C4-2B (cell line): ENCODE measurements around the gene AP2A2.

Experiments
- ZFX ChIP-seq: fragments of 450-650 bp; IDR thresholded peaks from 2 replicates; pipeline ENCODE4 v1.6.1; 2017
- TF ChIP-seq, protein P1 (sequence below): fragments of 450-650 bp; conservative IDR thresholded peaks from 2 replicates; pipeline ENCODE4 v1.5.1; 2017; ENCODE audit warnings: mild to moderate bottlenecking

DNA sequence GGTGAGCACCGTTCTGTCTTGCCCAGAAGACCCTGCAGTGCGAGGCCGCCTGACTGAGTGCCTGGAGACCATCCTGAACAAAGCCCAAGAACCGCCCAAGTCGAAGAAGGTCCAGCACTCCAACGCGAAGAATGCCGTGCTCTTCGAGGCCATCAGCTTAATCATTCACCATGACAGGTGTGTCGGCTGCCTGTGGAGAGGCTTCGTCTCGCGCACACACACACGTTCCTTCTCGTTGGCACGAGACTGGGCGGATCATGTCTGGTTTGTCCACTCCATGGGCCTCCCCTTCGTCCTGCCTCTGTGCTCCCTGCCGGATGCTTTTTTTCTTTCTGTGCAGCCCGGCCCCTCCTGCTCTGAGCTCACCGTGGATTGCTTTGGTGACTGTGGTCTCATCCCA lies 59.7 kb downstream of the AP2A2 start:
- TF ChIP-seq, protein P1, sequence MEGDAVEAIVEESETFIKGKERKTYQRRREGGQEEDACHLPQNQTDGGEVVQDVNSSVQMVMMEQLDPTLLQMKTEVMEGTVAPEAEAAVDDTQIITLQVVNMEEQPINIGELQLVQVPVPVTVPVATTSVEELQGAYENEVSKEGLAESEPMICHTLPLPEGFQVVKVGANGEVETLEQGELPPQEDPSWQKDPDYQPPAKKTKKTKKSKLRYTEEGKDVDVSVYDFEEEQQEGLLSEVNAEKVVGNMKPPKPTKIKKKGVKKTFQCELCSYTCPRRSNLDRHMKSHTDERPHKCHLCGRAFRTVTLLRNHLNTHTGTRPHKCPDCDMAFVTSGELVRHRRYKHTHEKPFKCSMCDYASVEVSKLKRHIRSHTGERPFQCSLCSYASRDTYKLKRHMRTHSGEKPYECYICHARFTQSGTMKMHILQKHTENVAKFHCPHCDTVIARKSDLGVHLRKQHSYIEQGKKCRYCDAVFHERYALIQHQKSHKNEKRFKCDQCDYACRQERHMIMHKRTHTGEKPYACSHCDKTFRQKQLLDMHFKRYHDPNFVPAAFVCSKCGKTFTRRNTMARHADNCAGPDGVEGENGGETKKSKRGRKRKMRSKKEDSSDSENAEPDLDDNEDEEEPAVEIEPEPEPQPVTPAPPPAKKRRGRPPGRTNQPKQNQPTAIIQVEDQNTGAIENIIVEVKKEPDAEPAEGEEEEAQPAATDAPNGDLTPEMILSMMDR, result no peak
- TF ChIP-seq ZFX, result no peak
